ENCODE results near the gene POU2F1.

DNA sequence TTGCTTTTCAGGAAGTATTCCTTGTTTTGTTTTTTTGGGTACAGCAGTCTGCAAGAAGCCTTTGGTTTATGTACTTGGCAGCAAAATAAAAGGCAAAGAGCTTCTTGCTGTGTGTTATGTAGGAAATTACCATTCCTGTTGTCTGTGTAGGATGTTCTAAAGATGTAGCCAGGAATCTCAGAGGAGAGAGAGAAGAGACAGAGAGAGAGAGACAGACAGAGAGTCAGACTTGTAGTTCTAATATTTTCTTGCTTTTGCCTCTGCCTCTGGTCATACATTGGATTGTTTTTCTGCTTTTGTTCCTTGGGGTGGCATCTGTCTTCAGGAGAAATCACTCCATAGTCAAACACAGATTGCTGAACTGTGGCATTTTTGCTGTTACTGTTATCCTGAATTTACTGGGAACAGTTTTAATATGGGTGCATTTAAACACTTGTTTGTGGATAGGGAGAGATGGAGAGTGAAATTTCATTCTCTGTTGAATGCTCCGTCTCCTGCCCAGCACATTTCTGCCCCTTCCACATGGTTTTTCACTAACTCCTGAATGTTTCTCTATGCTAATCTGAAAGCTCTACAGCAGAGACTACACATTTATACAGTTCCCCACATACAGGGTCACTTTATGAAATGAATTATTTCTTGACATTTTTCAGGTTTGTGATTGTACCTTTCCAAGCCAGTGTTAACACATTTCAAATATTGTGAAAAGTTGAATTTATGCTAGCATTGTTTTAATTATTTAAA lies 49.8 kb downstream of the POU2F1 start:
- TF ChIP-seq, protein P1, sequence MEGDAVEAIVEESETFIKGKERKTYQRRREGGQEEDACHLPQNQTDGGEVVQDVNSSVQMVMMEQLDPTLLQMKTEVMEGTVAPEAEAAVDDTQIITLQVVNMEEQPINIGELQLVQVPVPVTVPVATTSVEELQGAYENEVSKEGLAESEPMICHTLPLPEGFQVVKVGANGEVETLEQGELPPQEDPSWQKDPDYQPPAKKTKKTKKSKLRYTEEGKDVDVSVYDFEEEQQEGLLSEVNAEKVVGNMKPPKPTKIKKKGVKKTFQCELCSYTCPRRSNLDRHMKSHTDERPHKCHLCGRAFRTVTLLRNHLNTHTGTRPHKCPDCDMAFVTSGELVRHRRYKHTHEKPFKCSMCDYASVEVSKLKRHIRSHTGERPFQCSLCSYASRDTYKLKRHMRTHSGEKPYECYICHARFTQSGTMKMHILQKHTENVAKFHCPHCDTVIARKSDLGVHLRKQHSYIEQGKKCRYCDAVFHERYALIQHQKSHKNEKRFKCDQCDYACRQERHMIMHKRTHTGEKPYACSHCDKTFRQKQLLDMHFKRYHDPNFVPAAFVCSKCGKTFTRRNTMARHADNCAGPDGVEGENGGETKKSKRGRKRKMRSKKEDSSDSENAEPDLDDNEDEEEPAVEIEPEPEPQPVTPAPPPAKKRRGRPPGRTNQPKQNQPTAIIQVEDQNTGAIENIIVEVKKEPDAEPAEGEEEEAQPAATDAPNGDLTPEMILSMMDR (IDR thresholded peaks at IDR 0.05) = no peak
- no peak for TF ChIP-seq POLR2A (IDR thresholded peaks at IDR 0.05)
